Panc1 (cell line): ENCODE results near the gene STEAP1B. TPM values are rescaled to one million over a fixed set of nuclear protein-coding genes. Genes with fewer than 3 reads are reported as not detected.

Source experiments
- ATAC-seq: fragments of 200-7000 bp; cut with Tn5 transposase; 2 replicates; pipeline ENCODE4 v1.9.1; 2020; ENCODE audit warnings: mild to moderate bottlenecking, moderate library complexity
- BruUV-seq: library from RNA; stranded (reverse); fragments of 400-500 nt; replicated peaks from 2 replicates; lab custom pipeline; 2021; lab: Mats Ljungman, UMichigan
- CTCF ChIA-PET: fragments of 300-600 bp; sonication (Branson Sonifier 250); formaldehyde crosslinking; loops from one replicate; lab custom pipeline; 2022; ENCODE audit warnings: antibody characterized with exemption; lab: Charles Lee
- POLR2A ChIA-PET: fragments of 300-600 bp; sonication (Branson Sonifier 250); formaldehyde crosslinking; loops from one replicate; lab custom pipeline; 2022; ENCODE audit warnings: antibody characterized with exemption; lab: Charles Lee
- DNase-seq: peaks from one replicate; pipeline ENCODE4 v3.0.0-alpha.2; 2010; ENCODE audit warnings: low read depth, low spot score
- H3K27ac ChIP-seq: 2 replicates; pipeline ENCODE4 v1.5.1; 2011; ENCODE audit warnings: mild to moderate bottlenecking, low read length, inconsistent platforms
- H3K27me3 ChIP-seq: fragments of 200-500 bp; sonication (Bioruptor generic); 2 replicates; pipeline ENCODE4 v1.6.0; 2014; ENCODE audit warnings: low read length, inconsistent platforms; ENCODE audit not compliant: control insufficient read depth, insufficient read depth
- H3K36me3 ChIP-seq: fragments of 200-500 bp; sonication (Bioruptor generic); 2 replicates; pipeline ENCODE4 v1.5.1; 2014; ENCODE audit warnings: inconsistent platforms, mild to moderate bottlenecking, low read length, moderate library complexity; ENCODE audit not compliant: control insufficient read depth, insufficient read depth
- H3K4me1 ChIP-seq: 2 replicates; pipeline ENCODE4 v1.5.1; 2011; ENCODE audit warnings: inconsistent platforms, mild to moderate bottlenecking, low read length, moderate library complexity; ENCODE audit not compliant: control insufficient read depth, insufficient read depth
- H3K4me3 ChIP-seq, 2 experiments: 2 replicates each; pipeline ENCODE4 v1.5.1; 2011 to 2012; ENCODE audit warnings: low read depth in 2 of 2, low read length in 2 of 2, mild to moderate bottlenecking in 2 of 2, inconsistent platforms in 1 of 2, moderate library complexity in 1 of 2
- H3K9me3 ChIP-seq: fragments of 200-500 bp; sonication (Bioruptor generic); 2 replicates; pipeline ENCODE4 v1.5.1; 2014; ENCODE audit warnings: low read depth, mild to moderate bottlenecking, inconsistent platforms, low read length, moderate library complexity; ENCODE audit not compliant: control insufficient read depth, insufficient read depth
- CTCF ChIP-seq: fragments of 450-650 bp; IDR thresholded peaks from 2 replicates; pipeline ENCODE4 v1.5.1; 2017; ENCODE audit warnings: mild to moderate bottlenecking
- POLR2AphosphoS5 ChIP-seq: IDR thresholded peaks from 2 replicates; pipeline ENCODE4 v1.6.1; 2012; ENCODE audit warnings: mild to moderate bottlenecking, low read depth, low read length, moderate library complexity
- REST ChIP-seq, 2 experiments: IDR thresholded peaks; 2 replicates each; pipeline ENCODE4 v1.6.1; 2011 to 2012; ENCODE audit warnings: low read depth in 2 of 2, control low read depth in 1 of 2, low read length in 1 of 2, mild to moderate bottlenecking in 1 of 2, moderate library complexity in 1 of 2; ENCODE audit not compliant: insufficient read depth in 1 of 2
- SIN3A ChIP-seq: IDR thresholded peaks from 2 replicates; pipeline ENCODE4 v1.6.1; 2012; ENCODE audit warnings: low read depth, mild to moderate bottlenecking, low read length, moderate library complexity, borderline replicate concordance; ENCODE audit not compliant: insufficient read depth
- TCF7L2 ChIP-seq: IDR thresholded peaks from 2 replicates; pipeline ENCODE4 v1.6.1; 2011; ENCODE audit warnings: mild to moderate bottlenecking, low read depth, low read length, inconsistent platforms
- in situ Hi-C: cut with HindIII; loops from 2 replicates; pipeline ENCODE4 v1.10.0; 2016; ENCODE audit warnings: low sequenced_read_pairs, low pct_unique_long_range_greater_than_20kb
- intact Hi-C: fragments of 100-400 bp; cut with micrococcal nuclease; formaldehyde crosslinking; loops from one replicate; pipeline ENCODE4 v1.10.0; 2022; ENCODE audit not compliant: unreplicated experiment
- total RNA-seq: library from RNA; stranded (reverse); gene quantifications from one replicate; pipeline ENCODE4 v1.2.1, GENCODE V29; 2021; ENCODE audit not compliant: unreplicated experiment

Gene STEAP1B
- total RNA-seq, 1 experiment from 2014 or later, result 3.3 TPM

- TF ChIP-seq TCF7L2 (no peak), SIN3A (no peak), REST (IDR thresholded peaks at IDR 0.05; ENCODE audit: insufficient read depth in 1 of 2, low read depth in 2 of 2, low read length in 1 of 2) (no peak), CTCF (no peak), POLR2AphosphoS5 (no peak)
- ATAC-seq, result no peak
- intact Hi-C loops, result no loop called here
- ChIA-PET POLR2A (no interaction called here), CTCF (no interaction called here)
- Histone ChIP-seq H3K36me3 (no peaks in the 10 kb centered on the region), H3K27me3 (no peaks in the 10 kb centered on the region), H3K9me3 (no peaks in the 10 kb centered on the region), H3K4me1 (no peaks in the 10 kb centered on the region), H3K4me3 (no peak overlapping the region), H3K27ac (no peak overlapping the region)
- no peak for DNase-seq
- BruUV-seq, result no TSS peak
- in situ Hi-C loops, result no loop called here
These were observed 104.8 kb downstream of the STEAP1B start for GRCh38 chr7:22395222-22395621.

- Histone ChIP-seq H3K27me3 (no peaks in the 10 kb centered on the region), H3K27ac (no peak overlapping the region), H3K36me3 (no peaks in the 10 kb centered on the region), H3K4me1 (no peaks in the 10 kb centered on the region), H3K9me3 (no peaks in the 10 kb centered on the region), H3K4me3 (no peak overlapping the region)
- POLR2A ChIA-PET, result no interaction called here
- no peak for TF ChIP-seq CTCF
- CTCF ChIA-PET, result no interaction called here
- intact Hi-C loops (no loop called here), in situ Hi-C loops (no loop called here)
- BruUV-seq, result no TSS peak
- ATAC-seq (no peak), DNase-seq (no peak)
These were observed 105.2 kb downstream of the STEAP1B start for GRCh38 chr7:22394739-22395138.
